Pancreas (tissue), 10 donors: ENCODE measurements around the gene PDXK. TPM values are rescaled to one million over a fixed set of nuclear protein-coding genes. Genes with fewer than 3 reads are reported as not detected.
A peak's percentile ranks its signal among the peaks of the same experiment; 100 is the strongest.

Source experiments
- ATAC-seq, 4 donors: fragments of 200-7000 bp; cut with Tn5 transposase; one replicate each; pipeline versions ENCODE4 v1.8.0 to v1.9.1; 2020; ENCODE audit warnings: mild to moderate bottlenecking in 4 of 4, moderate library complexity in 4 of 4
- DNase-seq, 6 donors: peaks; one replicate each; pipeline ENCODE4 v3.0.0-alpha.2; 2020
- FAIRE-seq: peaks from 2 replicates; lab custom pipeline; 2012; peaks lifted over from hg19 to GRCh38; lab: Jason Lieb, UNC
- H3K27ac ChIP-seq, 4 donors: fragments of 200-600 bp; sonication (generic); 1 replicate in 3 of 4; 2 replicates in 1 of 4; pipeline versions ENCODE4 v1.5.0 to v1.8.0; 2020
- H3K27me3 ChIP-seq, 4 donors: fragments of 200-600 bp; one replicate each; pipeline ENCODE4 v1.8.0; 2021
- H3K36me3 ChIP-seq, 3 donors: fragments of 200-600 bp; sonication (generic) in 1 of 3; one replicate each; pipeline versions ENCODE4 v1.5.0 to v1.8.0; 2020 to 2021
- H3K4me1 ChIP-seq, 3 donors: fragments of 200-600 bp; one replicate each; pipeline ENCODE4 v1.8.0; 2021
- H3K4me3 ChIP-seq, 4 donors: fragments of 200-600 bp; sonication (generic) in 2 of 4; one replicate each; pipeline versions ENCODE4 v1.5.0 to v1.8.0; 2020 to 2021
- H3K9me3 ChIP-seq, 4 donors: fragments of 200-600 bp; one replicate each; pipeline ENCODE4 v1.8.0; 2021
- CTCF ChIP-seq, 4 donors: fragments of 200-600 bp; sonication (generic) in 3 of 4; IDR thresholded peaks; one replicate each; pipeline versions ENCODE4 v1.5.0 to v1.8.0; 2021; ENCODE audit warnings: antibody characterized with exemption in 4 of 4
- WGBS, 2 donors: extraction: QIAGEN DNeasy Blood & Tissue Kit; methylation state at CpG; one replicate each; pipeline ENCODE4 v1.1.7; 2013; 5-methylcytosine and 5-hydroxymethylcytosine counted together
- intact Hi-C, 3 donors: fragments of 100-400 bp; cut with DNase I; formaldehyde crosslinking; loops; one replicate each; pipeline versions ENCODE4 v1.11.1 to v1.14.2; 2022
- polyA plus RNA-seq, 2 donors: library from polyadenylated mRNA; stranded (reverse); fragments of 200-250 nt; gene quantifications; one replicate each; pipeline ENCODE4 v1.2.3, GENCODE V29; 2013
- total RNA-seq, 6 donors: library from RNA; stranded (reverse); fragmentation: NEBNext Ultra II Directional in 4 of 6; extraction: Animal tissue kit (Norgen Biotek cat#: 25700) in 4 of 6; gene quantifications; one replicate each; pipeline versions ENCODE4 v1.2.1 to v1.2.4, GENCODE V29; 2021 to 2023
- donor health status: healthy with polysubstance abuse.
- donor health status: DM: no; HTN: no; CAD: no; lungs with moderate emphysema.
- donor health status: DM: no; HTN: no; CAD: no.
- donor health status: control.
- donor health status: control.
- donor health status: Bipolar disorder and iron deficiency.
- donor health status: DM: yes; HTN: yes; CAD: no.
- donor health status: DM: no; HTN: no; CAD: no.
- donor health status: DM: no; HTN: no; CAD: no.
- donor health status: DM: yes; HTN: yes; CAD: no.

PDXK gene
- total and polyA plus RNA-seq, 8 donors, result 63.2 to 100 (median 65.9) TPM

- no peaks in the 10 kb centered on the region for H3K27me3 ChIP-seq
- H3K36me3 ChIP-seq, result peaks cover 6 to 47% (median 28%) of the 10 kb centered on the region in 3 donors
- peaks cover 0 to 10% (median 0%) of the 10 kb centered on the region in 3 donors for H3K4me1 ChIP-seq
- no peak overlapping the region for H3K4me3 ChIP-seq
- DNase-seq, result peak in 1 of 6 donors; percentile 54
- no peak for FAIRE-seq
- ATAC-seq, result no peak
- WGBS, 2 donors, result 96 to 97% methylated on average over 37 of the region's 37 CpGs
- intact Hi-C loops, result loop anchor here in 1 of 3 donors (10.0 kb wide), 1 partner anchor 61 kb away; no protein-coding TSS in a partner anchor
- H3K27ac ChIP-seq, result no peak overlapping the region
- no peak for TF ChIP-seq CTCF (IDR thresholded peaks at IDR 0.05)
- H3K9me3 ChIP-seq, result no peaks in the 10 kb centered on the region
These were observed 37.1 kb downstream of the PDXK start for GRCh38 chr21:43755820-43756594.

GRCh38 chr21:43757601-43758000 lies 38.7 kb downstream of the PDXK start:
- H3K27ac ChIP-seq, result peak overlapping the region in 3 of 4 donors; percentile 22 to 71 (median 67)
- no peak for TF ChIP-seq CTCF (IDR thresholded peaks at IDR 0.05)
- FAIRE-seq (no peak), ATAC-seq (peak in 3 of 4 donors; percentile 4 to 42 (median 39)), DNase-seq (peak in 1 of 6 donors; percentile 59)
- no peaks in the 10 kb centered on the region for H3K27me3 ChIP-seq
- 85% methylated on average over 16 of the region's 16 CpGs for WGBS, 2 donors
- peaks cover 6 to 33% (median 20%) of the 10 kb centered on the region in 3 donors for H3K36me3 ChIP-seq
- peaks cover 0 to 10% (median 0%) of the 10 kb centered on the region in 3 donors for H3K4me1 ChIP-seq
- H3K4me3 ChIP-seq, result no peak overlapping the region
- no peaks in the 10 kb centered on the region for H3K9me3 ChIP-seq
- intact Hi-C loops, result loop anchor here in 1 of 3 donors (10.0 kb wide), 1 partner anchor 63 kb away; no protein-coding TSS in a partner anchor

- no peak for FAIRE-seq
These were observed 39.2 kb downstream of the PDXK start for GRCh38 chr21:43758111-43758641.

GRCh38 chr21:43758811-43759210 lies 39.9 kb downstream of the PDXK start:
- H3K4me1 ChIP-seq, result peaks cover 0 to 10% (median 0%) of the 10 kb centered on the region in 3 donors
- H3K9me3 ChIP-seq, result no peaks in the 10 kb centered on the region
- FAIRE-seq (no peak), ATAC-seq (no peak), DNase-seq (no peak)
- peaks cover 6 to 22% (median 11%) of the 10 kb centered on the region in 3 donors for H3K36me3 ChIP-seq
- no peaks in the 10 kb centered on the region for H3K27me3 ChIP-seq
- H3K27ac ChIP-seq, result peak overlapping the region in 2 of 4 donors; percentile 67 to 71
- intact Hi-C loops, result loop anchor here in 1 of 3 donors (10.0 kb wide), 1 partner anchor 64 kb away; no protein-coding TSS in a partner anchor
- no peak overlapping the region for H3K4me3 ChIP-seq
- no peak for TF ChIP-seq CTCF (IDR thresholded peaks at IDR 0.05)
- 62 to 64% methylated on average over 10 of the region's 10 CpGs for WGBS, 2 donors

More at GRCh38 chr21:43758111-43758641, 39.2 kb downstream of the PDXK start:
- no peak for TF ChIP-seq CTCF (IDR thresholded peaks at IDR 0.05)
- ATAC-seq, result peak; percentile 14 to 45 (median 34)
- intact Hi-C loops, result loop anchor here in 1 of 3 donors (10.0 kb wide), 1 partner anchor 63 kb away; no protein-coding TSS in a partner anchor
- Histone ChIP-seq H3K4me3 (no peak overlapping the region), H3K27ac (peak overlapping the region; percentile 1 to 71 (median 44)), H3K27me3 (no peaks in the 10 kb centered on the region), H3K36me3 (peaks cover 6 to 28% (median 17%) of the 10 kb centered on the region in 3 donors), H3K4me1 (peaks cover 0 to 10% (median 0%) of the 10 kb centered on the region in 3 donors), H3K9me3 (no peaks in the 10 kb centered on the region)
- DNase-seq, result no peak
- 59 to 61% methylated on average over 18 of the region's 18 CpGs for WGBS, 2 donors
